Measurements from ENCODE around the gene MCTP1.

MCTP1 gene

DNA sequence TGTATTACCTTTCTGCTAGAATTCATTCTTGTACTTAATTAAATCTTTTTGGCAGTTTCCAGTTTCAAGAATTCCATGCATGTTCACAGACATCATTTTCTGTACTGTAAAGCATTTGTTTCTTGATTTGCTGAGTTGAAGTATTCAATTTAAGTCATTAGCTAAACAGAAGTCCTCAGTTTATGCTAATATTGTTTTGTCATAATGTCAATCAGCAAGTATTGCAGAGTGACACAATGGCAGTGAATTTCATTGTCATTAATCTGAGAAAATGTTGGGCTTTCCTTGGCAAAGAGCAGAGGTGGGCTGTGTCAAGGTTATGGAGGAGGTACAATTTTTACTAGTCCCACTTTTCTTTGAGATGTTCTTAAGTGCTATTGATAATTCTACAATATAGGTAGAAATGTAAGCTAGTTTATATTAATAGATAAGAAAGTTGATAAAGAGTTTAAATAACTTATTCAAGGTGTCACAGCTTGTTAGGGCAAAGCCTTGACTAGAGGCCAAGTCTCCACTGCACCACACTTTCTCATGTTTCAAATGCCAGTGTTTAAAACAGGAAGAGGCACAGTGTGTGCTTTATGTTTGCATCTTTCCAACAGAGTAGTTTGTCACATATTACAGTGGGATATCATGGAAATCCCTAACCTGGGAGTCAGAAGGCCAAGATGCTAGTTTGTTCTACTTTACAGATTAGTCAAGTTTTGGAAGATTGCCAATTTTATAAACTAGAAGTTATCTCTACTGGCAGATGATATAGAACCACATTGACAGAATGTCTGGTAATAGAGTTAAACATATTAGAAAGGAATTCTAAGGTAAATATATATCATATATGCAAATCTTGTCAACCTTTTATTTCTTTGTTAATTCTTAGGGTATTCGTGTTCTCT, 610.2 kb downstream of the MCTP1 start:
- H3K36me3 ChIP-seq (ENCODE audit: control insufficient read depth, insufficient read depth, low read length): no peaks in the 10 kb centered on the region
- no peaks in the 10 kb centered on the region for H3K4me1 ChIP-seq
- TF ChIP-seq, protein P1, sequence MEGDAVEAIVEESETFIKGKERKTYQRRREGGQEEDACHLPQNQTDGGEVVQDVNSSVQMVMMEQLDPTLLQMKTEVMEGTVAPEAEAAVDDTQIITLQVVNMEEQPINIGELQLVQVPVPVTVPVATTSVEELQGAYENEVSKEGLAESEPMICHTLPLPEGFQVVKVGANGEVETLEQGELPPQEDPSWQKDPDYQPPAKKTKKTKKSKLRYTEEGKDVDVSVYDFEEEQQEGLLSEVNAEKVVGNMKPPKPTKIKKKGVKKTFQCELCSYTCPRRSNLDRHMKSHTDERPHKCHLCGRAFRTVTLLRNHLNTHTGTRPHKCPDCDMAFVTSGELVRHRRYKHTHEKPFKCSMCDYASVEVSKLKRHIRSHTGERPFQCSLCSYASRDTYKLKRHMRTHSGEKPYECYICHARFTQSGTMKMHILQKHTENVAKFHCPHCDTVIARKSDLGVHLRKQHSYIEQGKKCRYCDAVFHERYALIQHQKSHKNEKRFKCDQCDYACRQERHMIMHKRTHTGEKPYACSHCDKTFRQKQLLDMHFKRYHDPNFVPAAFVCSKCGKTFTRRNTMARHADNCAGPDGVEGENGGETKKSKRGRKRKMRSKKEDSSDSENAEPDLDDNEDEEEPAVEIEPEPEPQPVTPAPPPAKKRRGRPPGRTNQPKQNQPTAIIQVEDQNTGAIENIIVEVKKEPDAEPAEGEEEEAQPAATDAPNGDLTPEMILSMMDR (IDR thresholded peaks at IDR 0.05): no peak

DNA sequence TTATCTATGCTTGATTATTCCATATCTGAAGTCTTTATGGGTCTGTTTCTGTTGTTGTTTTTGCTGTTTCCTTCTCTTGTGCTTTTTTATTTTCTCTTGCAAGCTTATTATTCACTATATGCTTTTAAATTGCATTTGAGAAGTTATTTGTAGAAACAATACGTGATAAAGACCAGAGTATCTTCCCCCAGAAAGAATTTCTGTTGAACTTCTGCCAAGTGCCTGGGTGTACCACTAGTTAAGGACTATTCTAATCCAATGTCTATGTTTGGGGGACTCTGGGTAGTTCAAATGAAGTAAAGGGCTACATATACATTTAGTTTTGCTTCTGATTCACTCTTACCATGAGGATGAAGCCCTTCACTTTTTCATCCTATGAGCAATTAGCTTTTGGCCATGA, 612.1 kb downstream of the MCTP1 start:
- Histone ChIP-seq H3K27me3 (ENCODE audit: control insufficient read depth, insufficient read depth, low read length) (no peaks in the 10 kb centered on the region), H3K4me1 (no peaks in the 10 kb centered on the region), H3K9ac (no peak overlapping the region), H3K27ac (no peak overlapping the region), H3K36me3 (ENCODE audit: control insufficient read depth, insufficient read depth, low read length) (no peaks in the 10 kb centered on the region), H3K4me3 (ENCODE audit: low read depth, low read length) (no peak overlapping the region), H3K4me2 (ENCODE audit: low read length) (no peak overlapping the region), H3K79me2 (no peaks in the 10 kb centered on the region), H3K9me3 (ENCODE audit: control insufficient read depth, low read length) (no peaks in the 10 kb centered on the region), H2AFZ (no peak overlapping the region)
- TF ChIP-seq, protein P1 (IDR thresholded peaks at IDR 0.05): no peak

More for the DNA sequence above, 610.2 kb downstream of the MCTP1 start:
- Histone ChIP-seq H3K27ac (no peak overlapping the region), H3K4me3 (ENCODE audit: low read depth, low read length) (no peak overlapping the region), H3K4me2 (ENCODE audit: low read length) (no peak overlapping the region), H2AFZ (no peak overlapping the region), H3K9ac (no peak overlapping the region), H3K79me2 (no peaks in the 10 kb centered on the region), H3K9me3 (ENCODE audit: control insufficient read depth, low read length) (no peaks in the 10 kb centered on the region), H3K27me3 (ENCODE audit: control insufficient read depth, insufficient read depth, low read length) (no peaks in the 10 kb centered on the region)

DNA sequence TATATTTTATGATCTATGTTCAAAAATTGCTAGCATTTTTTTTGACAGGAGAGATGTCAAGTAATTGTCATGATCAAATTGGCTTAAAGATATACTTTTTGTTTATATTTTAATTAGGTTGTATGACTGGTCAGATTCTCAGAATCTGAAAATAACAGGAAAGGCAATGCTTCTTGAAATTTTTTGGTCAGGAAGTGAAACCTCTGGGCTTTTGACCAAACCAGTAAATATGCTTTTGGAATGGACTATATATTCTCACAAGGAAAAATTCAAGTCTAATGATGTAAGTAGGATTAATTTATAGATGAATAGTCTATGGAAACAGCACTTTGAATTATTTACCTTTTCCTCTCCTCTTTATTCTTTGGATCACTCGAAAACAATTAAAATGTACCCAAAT, 614.2 kb downstream of the MCTP1 start:
- Histone ChIP-seq H3K79me2 (no peaks in the 10 kb centered on the region), H3K4me1 (no peaks in the 10 kb centered on the region), H3K27me3 (ENCODE audit: control insufficient read depth, insufficient read depth, low read length) (no peaks in the 10 kb centered on the region), H3K27ac (no peak overlapping the region), H3K36me3 (ENCODE audit: control insufficient read depth, insufficient read depth, low read length) (peaks cover 3% of the 10 kb centered on the region), H3K9ac (no peak overlapping the region), H2AFZ (no peak overlapping the region), H3K4me2 (ENCODE audit: low read length) (no peak overlapping the region), H3K9me3 (ENCODE audit: control insufficient read depth, low read length) (no peaks in the 10 kb centered on the region), H3K4me3 (ENCODE audit: low read depth, low read length) (no peak overlapping the region)
- TF ChIP-seq, protein P1 (IDR thresholded peaks at IDR 0.05): no peak

DNA sequence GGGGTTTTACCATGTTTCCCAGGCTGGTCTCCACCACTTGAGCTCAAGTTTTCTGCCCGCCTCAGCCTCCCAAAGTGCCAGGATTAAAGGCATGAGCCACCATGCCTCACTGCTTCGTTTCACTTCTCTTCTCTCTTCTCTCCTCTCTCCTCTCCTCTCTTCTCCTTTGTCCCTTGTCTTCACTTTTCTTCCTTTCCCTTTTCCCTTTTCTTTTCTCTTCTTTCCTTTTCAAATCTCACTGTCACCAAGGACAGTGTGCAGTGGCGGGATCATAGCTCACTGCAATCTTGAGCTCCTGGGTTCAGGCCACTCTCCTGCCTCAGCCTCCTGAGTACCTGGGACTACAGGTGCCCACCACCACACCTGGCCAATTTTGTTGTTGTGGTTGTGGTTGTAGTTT, 617.0 kb downstream of the MCTP1 start:
- Histone ChIP-seq H3K4me3 (ENCODE audit: low read depth, low read length) (no peak overlapping the region), H3K9ac (no peak overlapping the region), H3K27ac (no peak overlapping the region), H2AFZ (no peak overlapping the region), H3K36me3 (ENCODE audit: control insufficient read depth, insufficient read depth, low read length) (peaks cover 3% of the 10 kb centered on the region), H3K9me3 (ENCODE audit: control insufficient read depth, low read length) (no peaks in the 10 kb centered on the region), H3K4me1 (no peaks in the 10 kb centered on the region), H3K27me3 (ENCODE audit: control insufficient read depth, insufficient read depth, low read length) (no peaks in the 10 kb centered on the region), H3K4me2 (ENCODE audit: low read length) (no peak overlapping the region), H3K79me2 (no peaks in the 10 kb centered on the region)
- TF ChIP-seq, protein P1 (IDR thresholded peaks at IDR 0.05): no peak

DNA sequence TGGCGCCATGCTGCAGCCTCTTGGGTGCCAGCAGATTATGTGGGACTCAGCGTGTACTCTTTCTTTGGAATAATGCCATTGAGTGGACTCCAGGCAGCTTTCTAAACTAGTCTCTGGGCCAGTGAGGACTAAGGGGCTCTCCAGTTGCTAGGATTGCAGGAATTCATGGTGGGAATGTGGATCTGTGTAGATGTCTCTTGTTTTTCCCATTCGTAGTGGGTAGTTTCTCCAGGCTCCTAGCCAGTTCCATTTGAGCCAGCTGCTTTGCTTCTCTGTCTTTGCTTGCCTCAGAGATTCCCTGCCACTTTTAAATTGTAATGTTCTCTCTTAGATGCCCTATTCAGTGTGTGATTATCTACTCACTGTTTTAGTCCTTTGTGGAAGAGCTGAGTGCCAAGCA, 623.8 kb downstream of the MCTP1 start:
- no peaks in the 10 kb centered on the region for H3K27me3 ChIP-seq (ENCODE audit: control insufficient read depth, insufficient read depth, low read length)
- H3K4me2 ChIP-seq (ENCODE audit: low read length): no peak overlapping the region
- no peaks in the 10 kb centered on the region for H3K4me1 ChIP-seq
- H3K36me3 ChIP-seq (ENCODE audit: control insufficient read depth, insufficient read depth, low read length): no peaks in the 10 kb centered on the region
- no peak overlapping the region for H2AFZ ChIP-seq
- peaks cover 9% of the 10 kb centered on the region for H3K79me2 ChIP-seq
- no peak overlapping the region for H3K9ac ChIP-seq
- H3K9me3 ChIP-seq (ENCODE audit: control insufficient read depth, low read length): no peaks in the 10 kb centered on the region
- TF ChIP-seq, protein P1 (IDR thresholded peaks at IDR 0.05): no peak
- H3K27ac ChIP-seq: no peak overlapping the region
- H3K4me3 ChIP-seq (ENCODE audit: low read depth, low read length): no peak overlapping the region

Data from parathyroid adenoma (tissue), 2 donors.